ENCODE data around the gene POU2AF2.

DNA sequence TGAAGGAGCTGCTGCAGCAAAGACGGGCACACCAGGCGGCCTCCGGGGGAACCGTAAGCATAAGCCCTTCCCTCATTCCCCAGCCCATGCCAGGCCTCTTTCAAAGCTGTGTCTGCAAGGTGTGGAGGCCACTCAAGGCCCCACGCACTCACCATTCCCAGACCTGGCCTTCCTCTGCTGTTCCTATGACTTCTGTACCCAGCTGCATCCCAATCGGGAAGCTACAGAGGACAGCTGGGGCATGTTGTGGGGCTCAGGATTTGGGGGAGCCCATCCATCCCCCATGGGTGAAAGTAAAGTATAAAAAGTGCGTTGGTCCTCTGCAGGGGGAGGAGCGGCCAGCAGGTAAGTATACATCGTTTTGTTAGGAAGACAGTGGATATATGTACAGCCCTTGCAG lies 55.0 kb downstream of the POU2AF2 start:
- no peak for TF ChIP-seq KAT7 (CRISPR knock-in tag; IDR thresholded peaks at IDR 0.05; ENCODE audit: borderline replicate concordance)
- TF ChIP-seq NR3C1 (CRISPR knock-in tag; conservative IDR thresholded peaks at IDR 0.05; ENCODE audit: low read depth): no peak
- TF ChIP-seq, protein P1, sequence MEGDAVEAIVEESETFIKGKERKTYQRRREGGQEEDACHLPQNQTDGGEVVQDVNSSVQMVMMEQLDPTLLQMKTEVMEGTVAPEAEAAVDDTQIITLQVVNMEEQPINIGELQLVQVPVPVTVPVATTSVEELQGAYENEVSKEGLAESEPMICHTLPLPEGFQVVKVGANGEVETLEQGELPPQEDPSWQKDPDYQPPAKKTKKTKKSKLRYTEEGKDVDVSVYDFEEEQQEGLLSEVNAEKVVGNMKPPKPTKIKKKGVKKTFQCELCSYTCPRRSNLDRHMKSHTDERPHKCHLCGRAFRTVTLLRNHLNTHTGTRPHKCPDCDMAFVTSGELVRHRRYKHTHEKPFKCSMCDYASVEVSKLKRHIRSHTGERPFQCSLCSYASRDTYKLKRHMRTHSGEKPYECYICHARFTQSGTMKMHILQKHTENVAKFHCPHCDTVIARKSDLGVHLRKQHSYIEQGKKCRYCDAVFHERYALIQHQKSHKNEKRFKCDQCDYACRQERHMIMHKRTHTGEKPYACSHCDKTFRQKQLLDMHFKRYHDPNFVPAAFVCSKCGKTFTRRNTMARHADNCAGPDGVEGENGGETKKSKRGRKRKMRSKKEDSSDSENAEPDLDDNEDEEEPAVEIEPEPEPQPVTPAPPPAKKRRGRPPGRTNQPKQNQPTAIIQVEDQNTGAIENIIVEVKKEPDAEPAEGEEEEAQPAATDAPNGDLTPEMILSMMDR (IDR thresholded peaks at IDR 0.05): no peak
- TF ChIP-seq, protein P2, sequence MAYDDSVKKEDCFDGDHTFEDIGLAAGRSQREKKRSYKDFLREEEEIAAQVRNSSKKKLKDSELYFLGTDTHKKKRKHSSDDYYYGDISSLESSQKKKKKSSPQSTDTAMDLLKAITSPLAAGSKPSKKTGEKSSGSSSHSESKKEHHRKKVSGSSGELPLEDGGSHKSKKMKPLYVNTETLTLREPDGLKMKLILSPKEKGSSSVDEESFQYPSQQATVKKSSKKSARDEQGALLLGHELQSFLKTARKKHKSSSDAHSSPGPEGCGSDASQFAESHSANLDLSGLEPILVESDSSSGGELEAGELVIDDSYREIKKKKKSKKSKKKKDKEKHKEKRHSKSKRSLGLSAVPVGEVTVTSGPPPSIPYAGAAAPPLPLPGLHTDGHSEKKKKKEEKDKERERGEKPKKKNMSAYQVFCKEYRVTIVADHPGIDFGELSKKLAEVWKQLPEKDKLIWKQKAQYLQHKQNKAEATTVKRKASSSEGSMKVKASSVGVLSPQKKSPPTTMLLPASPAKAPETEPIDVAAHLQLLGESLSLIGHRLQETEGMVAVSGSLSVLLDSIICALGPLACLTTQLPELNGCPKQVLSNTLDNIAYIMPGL (CRISPR knock-in tag; IDR thresholded peaks at IDR 0.05): no peak
- TF ChIP-seq, protein P3, sequence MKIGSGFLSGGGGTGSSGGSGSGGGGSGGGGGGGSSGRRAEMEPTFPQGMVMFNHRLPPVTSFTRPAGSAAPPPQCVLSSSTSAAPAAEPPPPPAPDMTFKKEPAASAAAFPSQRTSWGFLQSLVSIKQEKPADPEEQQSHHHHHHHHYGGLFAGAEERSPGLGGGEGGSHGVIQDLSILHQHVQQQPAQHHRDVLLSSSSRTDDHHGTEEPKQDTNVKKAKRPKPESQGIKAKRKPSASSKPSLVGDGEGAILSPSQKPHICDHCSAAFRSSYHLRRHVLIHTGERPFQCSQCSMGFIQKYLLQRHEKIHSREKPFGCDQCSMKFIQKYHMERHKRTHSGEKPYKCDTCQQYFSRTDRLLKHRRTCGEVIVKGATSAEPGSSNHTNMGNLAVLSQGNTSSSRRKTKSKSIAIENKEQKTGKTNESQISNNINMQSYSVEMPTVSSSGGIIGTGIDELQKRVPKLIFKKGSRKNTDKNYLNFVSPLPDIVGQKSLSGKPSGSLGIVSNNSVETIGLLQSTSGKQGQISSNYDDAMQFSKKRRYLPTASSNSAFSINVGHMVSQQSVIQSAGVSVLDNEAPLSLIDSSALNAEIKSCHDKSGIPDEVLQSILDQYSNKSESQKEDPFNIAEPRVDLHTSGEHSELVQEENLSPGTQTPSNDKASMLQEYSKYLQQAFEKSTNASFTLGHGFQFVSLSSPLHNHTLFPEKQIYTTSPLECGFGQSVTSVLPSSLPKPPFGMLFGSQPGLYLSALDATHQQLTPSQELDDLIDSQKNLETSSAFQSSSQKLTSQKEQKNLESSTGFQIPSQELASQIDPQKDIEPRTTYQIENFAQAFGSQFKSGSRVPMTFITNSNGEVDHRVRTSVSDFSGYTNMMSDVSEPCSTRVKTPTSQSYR (CRISPR knock-in tag; IDR thresholded peaks at IDR 0.05): no peak
- TF ChIP-seq, protein P4, sequence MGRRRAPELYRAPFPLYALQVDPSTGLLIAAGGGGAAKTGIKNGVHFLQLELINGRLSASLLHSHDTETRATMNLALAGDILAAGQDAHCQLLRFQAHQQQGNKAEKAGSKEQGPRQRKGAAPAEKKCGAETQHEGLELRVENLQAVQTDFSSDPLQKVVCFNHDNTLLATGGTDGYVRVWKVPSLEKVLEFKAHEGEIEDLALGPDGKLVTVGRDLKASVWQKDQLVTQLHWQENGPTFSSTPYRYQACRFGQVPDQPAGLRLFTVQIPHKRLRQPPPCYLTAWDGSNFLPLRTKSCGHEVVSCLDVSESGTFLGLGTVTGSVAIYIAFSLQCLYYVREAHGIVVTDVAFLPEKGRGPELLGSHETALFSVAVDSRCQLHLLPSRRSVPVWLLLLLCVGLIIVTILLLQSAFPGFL (CRISPR knock-in tag; IDR thresholded peaks at IDR 0.05; ENCODE audit: borderline replicate concordance): no peak
- TF ChIP-seq, protein P5, sequence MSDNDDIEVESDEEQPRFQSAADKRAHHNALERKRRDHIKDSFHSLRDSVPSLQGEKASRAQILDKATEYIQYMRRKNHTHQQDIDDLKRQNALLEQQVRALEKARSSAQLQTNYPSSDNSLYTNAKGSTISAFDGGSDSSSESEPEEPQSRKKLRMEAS (CRISPR knock-in tag; IDR thresholded peaks at IDR 0.05): no peak
- TF ChIP-seq, protein P6, sequence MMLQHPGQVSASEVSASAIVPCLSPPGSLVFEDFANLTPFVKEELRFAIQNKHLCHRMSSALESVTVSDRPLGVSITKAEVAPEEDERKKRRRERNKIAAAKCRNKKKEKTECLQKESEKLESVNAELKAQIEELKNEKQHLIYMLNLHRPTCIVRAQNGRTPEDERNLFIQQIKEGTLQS (CRISPR knock-in tag; conservative IDR thresholded peaks at IDR 0.05): no peak
- no peak for TF ChIP-seq FOXK1 (CRISPR knock-in tag; IDR thresholded peaks at IDR 0.05)
- TF ChIP-seq, protein P7, sequence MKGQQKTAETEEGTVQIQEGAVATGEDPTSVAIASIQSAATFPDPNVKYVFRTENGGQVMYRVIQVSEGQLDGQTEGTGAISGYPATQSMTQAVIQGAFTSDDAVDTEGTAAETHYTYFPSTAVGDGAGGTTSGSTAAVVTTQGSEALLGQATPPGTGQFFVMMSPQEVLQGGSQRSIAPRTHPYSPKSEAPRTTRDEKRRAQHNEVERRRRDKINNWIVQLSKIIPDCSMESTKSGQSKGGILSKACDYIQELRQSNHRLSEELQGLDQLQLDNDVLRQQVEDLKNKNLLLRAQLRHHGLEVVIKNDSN (CRISPR knock-in tag; IDR thresholded peaks at IDR 0.05): no peak
- TF ChIP-seq, protein P8, sequence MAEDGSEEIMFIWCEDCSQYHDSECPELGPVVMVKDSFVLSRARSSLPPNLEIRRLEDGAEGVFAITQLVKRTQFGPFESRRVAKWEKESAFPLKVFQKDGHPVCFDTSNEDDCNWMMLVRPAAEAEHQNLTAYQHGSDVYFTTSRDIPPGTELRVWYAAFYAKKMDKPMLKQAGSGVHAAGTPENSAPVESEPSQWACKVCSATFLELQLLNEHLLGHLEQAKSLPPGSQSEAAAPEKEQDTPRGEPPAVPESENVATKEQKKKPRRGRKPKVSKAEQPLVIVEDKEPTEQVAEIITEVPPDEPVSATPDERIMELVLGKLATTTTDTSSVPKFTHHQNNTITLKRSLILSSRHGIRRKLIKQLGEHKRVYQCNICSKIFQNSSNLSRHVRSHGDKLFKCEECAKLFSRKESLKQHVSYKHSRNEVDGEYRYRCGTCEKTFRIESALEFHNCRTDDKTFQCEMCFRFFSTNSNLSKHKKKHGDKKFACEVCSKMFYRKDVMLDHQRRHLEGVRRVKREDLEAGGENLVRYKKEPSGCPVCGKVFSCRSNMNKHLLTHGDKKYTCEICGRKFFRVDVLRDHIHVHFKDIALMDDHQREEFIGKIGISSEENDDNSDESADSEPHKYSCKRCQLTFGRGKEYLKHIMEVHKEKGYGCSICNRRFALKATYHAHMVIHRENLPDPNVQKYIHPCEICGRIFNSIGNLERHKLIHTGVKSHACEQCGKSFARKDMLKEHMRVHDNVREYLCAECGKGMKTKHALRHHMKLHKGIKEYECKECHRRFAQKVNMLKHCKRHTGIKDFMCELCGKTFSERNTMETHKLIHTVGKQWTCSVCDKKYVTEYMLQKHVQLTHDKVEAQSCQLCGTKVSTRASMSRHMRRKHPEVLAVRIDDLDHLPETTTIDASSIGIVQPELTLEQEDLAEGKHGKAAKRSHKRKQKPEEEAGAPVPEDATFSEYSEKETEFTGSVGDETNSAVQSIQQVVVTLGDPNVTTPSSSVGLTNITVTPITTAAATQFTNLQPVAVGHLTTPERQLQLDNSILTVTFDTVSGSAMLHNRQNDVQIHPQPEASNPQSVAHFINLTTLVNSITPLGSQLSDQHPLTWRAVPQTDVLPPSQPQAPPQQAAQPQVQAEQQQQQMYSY (CRISPR knock-in tag; IDR thresholded peaks at IDR 0.05): no peak

All from WTC11 (cell line).